ENCODE measurements around the gene ATP8A1. TPM values are rescaled to one million over a fixed set of nuclear protein-coding genes. Genes with fewer than 3 reads are reported as not detected.

Gene ATP8A1
- total RNA-seq, 4 donors from 2014 or later = 5.9 to 16.5 (median 7.3) TPM

DNA sequence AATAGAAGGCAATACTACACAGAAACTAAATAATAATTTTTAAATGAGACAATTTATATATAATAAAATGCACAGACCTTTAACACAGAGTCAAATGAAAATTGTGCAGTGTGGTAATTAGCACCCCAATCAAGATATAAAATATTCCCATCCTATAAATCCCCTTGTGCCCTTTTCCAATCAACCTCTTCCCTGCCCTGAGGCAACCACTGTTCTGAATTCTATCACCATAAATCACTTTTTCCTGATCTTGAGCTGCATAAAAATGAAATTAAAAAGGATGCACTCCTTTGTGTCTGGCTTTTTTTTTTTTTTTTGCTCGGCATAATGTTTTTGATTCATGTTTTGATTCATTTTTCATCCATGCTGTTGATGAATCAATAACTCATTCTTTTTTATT, 107.0 kb downstream of the ATP8A1 start:
- Histone ChIP-seq H3K27ac (no peak overlapping the region), H3K4me3 (no peak overlapping the region), H3K4me1 (no peaks in the 10 kb centered on the region), H3K27me3 (no peaks in the 10 kb centered on the region), H3K36me3 (no peaks in the 10 kb centered on the region), H3K9me3 (no peaks in the 10 kb centered on the region)
- WGBS = 54% methylated on average over 1 of the region's 1 CpG
- TF ChIP-seq POLR2A (IDR thresholded peaks at IDR 0.05) (no peak), EP300 (IDR thresholded peaks at IDR 0.05) (no peak), POLR2AphosphoS5 (IDR thresholded peaks at IDR 0.05) (no peak)
- TF ChIP-seq, protein P1, sequence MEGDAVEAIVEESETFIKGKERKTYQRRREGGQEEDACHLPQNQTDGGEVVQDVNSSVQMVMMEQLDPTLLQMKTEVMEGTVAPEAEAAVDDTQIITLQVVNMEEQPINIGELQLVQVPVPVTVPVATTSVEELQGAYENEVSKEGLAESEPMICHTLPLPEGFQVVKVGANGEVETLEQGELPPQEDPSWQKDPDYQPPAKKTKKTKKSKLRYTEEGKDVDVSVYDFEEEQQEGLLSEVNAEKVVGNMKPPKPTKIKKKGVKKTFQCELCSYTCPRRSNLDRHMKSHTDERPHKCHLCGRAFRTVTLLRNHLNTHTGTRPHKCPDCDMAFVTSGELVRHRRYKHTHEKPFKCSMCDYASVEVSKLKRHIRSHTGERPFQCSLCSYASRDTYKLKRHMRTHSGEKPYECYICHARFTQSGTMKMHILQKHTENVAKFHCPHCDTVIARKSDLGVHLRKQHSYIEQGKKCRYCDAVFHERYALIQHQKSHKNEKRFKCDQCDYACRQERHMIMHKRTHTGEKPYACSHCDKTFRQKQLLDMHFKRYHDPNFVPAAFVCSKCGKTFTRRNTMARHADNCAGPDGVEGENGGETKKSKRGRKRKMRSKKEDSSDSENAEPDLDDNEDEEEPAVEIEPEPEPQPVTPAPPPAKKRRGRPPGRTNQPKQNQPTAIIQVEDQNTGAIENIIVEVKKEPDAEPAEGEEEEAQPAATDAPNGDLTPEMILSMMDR (IDR thresholded peaks at IDR 0.05) = no peak
- DNase-seq (ENCODE audit: low spot score in 2 of 2) = no peak

DNA sequence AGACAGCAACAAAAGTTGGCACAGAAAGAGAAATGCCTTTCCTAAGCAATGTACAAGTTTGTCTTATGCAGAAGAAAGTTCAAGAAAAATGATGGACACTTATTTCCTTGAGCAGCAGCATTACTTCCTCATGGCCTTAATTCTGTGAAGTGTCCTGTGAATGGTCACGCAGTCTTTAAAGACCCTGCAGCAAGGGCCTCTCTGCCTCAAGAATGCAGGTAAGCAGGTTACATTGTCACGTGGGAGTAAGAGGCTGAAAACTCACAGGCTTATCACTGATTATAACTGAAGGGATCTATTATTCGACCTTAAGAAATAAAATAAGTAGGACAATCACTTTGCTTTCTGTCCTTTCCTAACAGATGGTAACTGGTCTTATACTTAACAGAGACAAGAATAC, 109.1 kb downstream of the ATP8A1 start:
- no peak overlapping the region for H3K27ac ChIP-seq
- 69% methylated on average over 3 of the region's 3 CpGs for WGBS
- no peaks in the 10 kb centered on the region for H3K4me1 ChIP-seq
- no peak overlapping the region for H3K4me3 ChIP-seq
- DNase-seq (ENCODE audit: low spot score in 2 of 2) = no peak
- no peak for TF ChIP-seq POLR2A (IDR thresholded peaks at IDR 0.05)
- no peaks in the 10 kb centered on the region for H3K27me3 ChIP-seq
- H3K9me3 ChIP-seq = no peaks in the 10 kb centered on the region
- no peaks in the 10 kb centered on the region for H3K36me3 ChIP-seq

DNA sequence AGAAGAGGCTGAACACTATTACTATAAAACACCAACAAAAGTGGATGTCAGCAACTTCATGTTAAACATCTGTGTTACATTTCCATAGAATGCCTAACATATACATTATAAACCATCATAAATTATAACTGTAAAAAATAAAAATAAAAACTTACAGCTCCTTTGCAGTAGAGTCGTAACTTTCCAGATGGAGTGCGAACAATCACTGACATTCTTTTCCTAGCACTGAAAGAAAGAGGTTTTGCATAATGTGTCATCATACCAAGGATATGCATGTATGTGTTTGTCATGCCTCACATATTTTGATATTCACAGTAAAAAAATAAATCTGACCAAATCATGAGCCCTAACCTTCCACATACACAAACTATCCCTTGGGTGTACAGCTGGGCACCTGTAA, 113.1 kb downstream of the ATP8A1 start:
- H3K4me1 ChIP-seq = no peaks in the 10 kb centered on the region
- H3K27me3 ChIP-seq = no peaks in the 10 kb centered on the region
- WGBS = 76% methylated on average over 2 of the region's 2 CpGs
- H3K36me3 ChIP-seq = no peaks in the 10 kb centered on the region
- H3K27ac ChIP-seq = no peak overlapping the region
- H3K4me3 ChIP-seq = no peak overlapping the region
- no peak for DNase-seq (ENCODE audit: low spot score in 2 of 2)
- TF ChIP-seq EP300 (IDR thresholded peaks at IDR 0.05) (no peak), POLR2AphosphoS5 (IDR thresholded peaks at IDR 0.05) (no peak), POLR2A (IDR thresholded peaks at IDR 0.05) (no peak)
- TF ChIP-seq, protein P1 (IDR thresholded peaks at IDR 0.05) = no peak
- no peaks in the 10 kb centered on the region for H3K9me3 ChIP-seq

DNA sequence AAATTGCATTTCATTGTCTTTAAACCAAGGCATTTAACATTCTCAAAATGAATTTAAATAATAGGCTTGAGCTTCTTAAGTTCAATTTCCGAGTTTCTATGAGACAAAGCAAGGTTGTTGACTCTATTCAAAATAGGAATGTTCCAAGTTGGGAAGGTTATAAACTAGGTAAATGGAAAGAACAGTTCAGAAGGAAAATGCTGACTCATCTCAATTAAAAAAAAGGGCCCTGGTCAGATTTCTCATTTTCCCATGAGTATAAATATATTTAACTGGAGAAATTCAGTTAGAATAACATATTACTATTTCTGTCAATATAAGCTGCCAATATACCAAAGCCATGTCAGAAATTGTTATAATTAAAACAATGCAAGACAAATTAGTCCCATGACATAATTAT, 113.8 kb downstream of the ATP8A1 start:
- TF ChIP-seq POLR2AphosphoS5 (IDR thresholded peaks at IDR 0.05) = no peak
- no peak for TF ChIP-seq EP300 (IDR thresholded peaks at IDR 0.05)
- TF ChIP-seq POLR2A (IDR thresholded peaks at IDR 0.05) = no peak
- TF ChIP-seq, protein P1 (IDR thresholded peaks at IDR 0.05) = no peak
- 66% methylated on average over 1 of the region's 1 CpG for WGBS

DNA sequence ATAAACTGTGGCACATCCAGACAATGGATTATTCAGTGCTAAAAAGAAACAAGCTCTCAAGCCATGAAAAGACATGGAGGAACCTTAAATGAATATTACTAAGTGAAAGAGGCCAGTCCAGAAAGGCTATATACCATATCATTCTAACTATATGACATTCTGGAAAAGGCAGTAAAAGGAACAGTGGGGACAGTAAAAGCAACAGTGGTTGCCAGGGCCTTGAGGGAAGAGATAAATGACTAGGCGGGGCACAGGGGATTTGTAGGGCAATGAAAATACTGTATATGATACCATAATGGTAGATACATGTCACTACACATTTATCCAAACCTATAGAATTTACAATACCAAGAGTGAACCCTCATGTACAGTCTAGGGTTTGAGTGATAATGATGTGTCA, 115.3 kb downstream of the ATP8A1 start:
- no peaks in the 10 kb centered on the region for H3K4me1 ChIP-seq
- H3K4me3 ChIP-seq = no peak overlapping the region
- H3K27ac ChIP-seq = no peak overlapping the region
- no peak for DNase-seq (ENCODE audit: low spot score in 2 of 2)
- no peaks in the 10 kb centered on the region for H3K9me3 ChIP-seq
- no peaks in the 10 kb centered on the region for H3K27me3 ChIP-seq
- TF ChIP-seq POLR2A (IDR thresholded peaks at IDR 0.05) = no peak
- no peak for TF ChIP-seq EP300 (IDR thresholded peaks at IDR 0.05)
- no peak for TF ChIP-seq POLR2AphosphoS5 (IDR thresholded peaks at IDR 0.05)
- TF ChIP-seq, protein P1 (IDR thresholded peaks at IDR 0.05) = no peak
- no peaks in the 10 kb centered on the region for H3K36me3 ChIP-seq
- 91% methylated on average over 1 of the region's 1 CpG for WGBS

More for the DNA sequence above, 113.8 kb downstream of the ATP8A1 start:
- Histone ChIP-seq H3K36me3 (no peaks in the 10 kb centered on the region), H3K4me3 (no peak overlapping the region), H3K4me1 (no peaks in the 10 kb centered on the region), H3K27me3 (no peaks in the 10 kb centered on the region), H3K9me3 (no peaks in the 10 kb centered on the region), H3K27ac (no peak overlapping the region)
- no peak for DNase-seq (ENCODE audit: low spot score in 2 of 2)

DNA sequence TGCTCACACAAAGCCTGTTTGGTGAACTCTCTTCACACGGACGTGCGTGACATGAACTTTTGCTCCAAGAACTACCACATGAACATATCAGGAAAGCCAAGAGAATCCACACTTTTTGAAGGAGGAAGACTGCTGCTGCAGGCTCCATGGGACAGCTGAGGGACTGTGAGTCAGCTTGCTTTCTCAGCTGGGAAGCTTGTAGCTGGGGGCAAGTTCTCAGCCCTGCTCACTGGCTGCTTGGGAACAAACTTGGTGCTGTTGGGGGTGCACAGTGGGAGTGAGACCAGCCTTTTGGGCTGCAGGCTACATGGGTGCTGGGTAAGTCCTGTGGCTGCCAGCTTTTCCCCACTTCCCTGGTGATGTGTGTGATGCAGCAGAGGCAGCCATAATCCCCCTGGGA, 123.9 kb downstream of the ATP8A1 start:
- H3K36me3 ChIP-seq = peaks cover 7% of the 10 kb centered on the region
- no peak overlapping the region for H3K4me3 ChIP-seq
- no peaks in the 10 kb centered on the region for H3K9me3 ChIP-seq
- WGBS = 91% methylated on average over 3 of the region's 3 CpGs
- TF ChIP-seq EP300 (IDR thresholded peaks at IDR 0.05) (no peak), POLR2AphosphoS5 (IDR thresholded peaks at IDR 0.05) (no peak)
- H3K27me3 ChIP-seq = no peaks in the 10 kb centered on the region
- no peak for DNase-seq (ENCODE audit: low spot score in 2 of 2)
- no peak overlapping the region for H3K27ac ChIP-seq
- H3K4me1 ChIP-seq = no peaks in the 10 kb centered on the region
